Right cardiac atrium (tissue), 5 donors: ENCODE data around the gene COL4A3. TPM values are rescaled to one million over a fixed set of nuclear protein-coding genes. Genes with fewer than 3 reads are reported as not detected.

Experiments used
- ATAC-seq, 2 donors: fragments of 200-7000 bp; cut with Tn5 transposase; one replicate each; pipeline versions ENCODE4 v1.8.0 to v1.9.1; 2020; ENCODE audit warnings: moderate library complexity in 2 of 2, mild to moderate bottlenecking in 1 of 2
- DNase-seq, 3 donors: peaks; one replicate each; pipeline ENCODE4 v3.0.0-alpha.2; 2020
- H3K27ac ChIP-seq: one replicate; pipeline ENCODE4 v1.5.1; 2013; ENCODE audit warnings: mild to moderate bottlenecking, low read length, control low read depth, moderate library complexity
- H3K27me3 ChIP-seq: one replicate; pipeline ENCODE4 v1.6.1; 2013; ENCODE audit not compliant: control insufficient read depth, insufficient read depth
- H3K4me1 ChIP-seq: one replicate; pipeline ENCODE4 v1.6.1; 2013; ENCODE audit warnings: low read length; ENCODE audit not compliant: control insufficient read depth, insufficient read depth
- H3K4me3 ChIP-seq: one replicate; pipeline ENCODE4 v1.5.1; 2013; ENCODE audit warnings: low read length, control low read depth
- H3K9me3 ChIP-seq: one replicate; pipeline ENCODE4 v1.6.1; 2013; ENCODE audit warnings: low read length; ENCODE audit not compliant: control insufficient read depth
- WGBS: extraction: QIAGEN DNeasy Blood & Tissue Kit; methylation state at CpG from one replicate; pipeline ENCODE4 v1.1.7; 2013; 5-methylcytosine and 5-hydroxymethylcytosine counted together
- intact Hi-C, 4 donors: fragments of 100-400 bp; cut with DNase I; formaldehyde crosslinking; loops; one replicate each; pipeline versions ENCODE4 v1.11.0 to v1.14.0; 2022 to 2023
- polyA plus RNA-seq: library from polyadenylated mRNA; stranded (reverse); fragments of 200-250 nt; gene quantifications from one replicate; pipeline ENCODE4 v1.2.3, GENCODE V29; 2013
- total RNA-seq, 4 donors: library from RNA; stranded (reverse); fragmentation: NEBNext Ultra II Directional; extraction: Animal tissue kit (Norgen Biotek cat#: 25700); gene quantifications; one replicate each; pipeline ENCODE4 v1.2.1, GENCODE V29; 2021
- donor health status: healthy with polysubstance abuse.
- donor health status: DM: no; HTN: yes; CAD: no.
- donor health status: DM: no; HTN: no; CAD: no.
- donor health status: DM: no; HTN: yes; CAD: no; lungs with severe emphysema.
- donor health status: DM: yes; HTN: yes; CAD: no.

Gene COL4A3
- total and polyA plus RNA-seq, 5 donors: 4.7 to 11.0 (median 6.6) TPM

GRCh38 chr2:227134591-227134990, 29.8 kb upstream of the COL4A3 start:
- DNase-seq (no peak), ATAC-seq (no peak)
- Histone ChIP-seq H3K27me3 (no peaks in the 10 kb centered on the region), H3K27ac (no peak overlapping the region), H3K9me3 (no peaks in the 10 kb centered on the region), H3K4me3 (no peak overlapping the region), H3K4me1 (peaks cover 2% of the 10 kb centered on the region)
- intact Hi-C loops: no loop called here
- WGBS: 63% methylated on average over 5 of the region's 5 CpGs

- intact Hi-C loops: no loop called here
- no peak for DNase-seq
- H3K4me1 ChIP-seq: no peaks in the 10 kb centered on the region
These were observed 23.1 kb upstream of the COL4A3 start for GRCh38 chr2:227141301-227141700.

GRCh38 chr2:227143895-227144294, 20.5 kb upstream of the COL4A3 start:
- Histone ChIP-seq H3K27me3 (no peaks in the 10 kb centered on the region), H3K4me3 (no peak overlapping the region), H3K4me1 (no peaks in the 10 kb centered on the region), H3K27ac (no peak overlapping the region), H3K9me3 (no peaks in the 10 kb centered on the region)
- DNase-seq: no peak
- intact Hi-C loops: no loop called here
- no peak for ATAC-seq
- WGBS: 39% methylated on average over 1 of the region's 1 CpG

More at GRCh38 chr2:227141301-227141700, 23.1 kb upstream of the COL4A3 start:
- H3K4me3 ChIP-seq: no peak overlapping the region
- no peak overlapping the region for H3K27ac ChIP-seq
- H3K9me3 ChIP-seq: no peaks in the 10 kb centered on the region
- no peak for ATAC-seq
- H3K27me3 ChIP-seq: no peaks in the 10 kb centered on the region
- WGBS: 90% methylated on average over 4 of the region's 4 CpGs

GRCh38 chr2:227146456-227146855, 18.0 kb upstream of the COL4A3 start:
- WGBS: 66% methylated on average over 6 of the region's 6 CpGs
- Histone ChIP-seq H3K4me3 (no peak overlapping the region), H3K27me3 (no peaks in the 10 kb centered on the region), H3K27ac (no peak overlapping the region), H3K4me1 (no peaks in the 10 kb centered on the region), H3K9me3 (no peaks in the 10 kb centered on the region)
- DNase-seq: no peak
- intact Hi-C loops: no loop called here
- no peak for ATAC-seq

GRCh38 chr2:227147023-227147422, 17.4 kb upstream of the COL4A3 start:
- intact Hi-C loops: no loop called here
- no peak for DNase-seq
- Histone ChIP-seq H3K4me3 (no peak overlapping the region), H3K27ac (no peak overlapping the region), H3K27me3 (no peaks in the 10 kb centered on the region), H3K9me3 (no peaks in the 10 kb centered on the region), H3K4me1 (no peaks in the 10 kb centered on the region)
- WGBS: 80% methylated on average over 3 of the region's 3 CpGs
- ATAC-seq: no peak

- Histone ChIP-seq H3K27me3 (no peaks in the 10 kb centered on the region), H3K4me1 (peaks cover 3% of the 10 kb centered on the region), H3K9me3 (no peaks in the 10 kb centered on the region), H3K4me3 (no peak overlapping the region), H3K27ac (no peak overlapping the region)
- intact Hi-C loops: no loop called here
- 76% methylated on average over 2 of the region's 2 CpGs for WGBS
- no peak for ATAC-seq
- no peak for DNase-seq
These were observed 16.3 kb upstream of the COL4A3 start for GRCh38 chr2:227148106-227148505.

GRCh38 chr2:227150222-227150936, 14.0 kb upstream of the COL4A3 start:
- intact Hi-C loops: no loop called here
- Histone ChIP-seq H3K27me3 (no peaks in the 10 kb centered on the region), H3K4me3 (no peak overlapping the region), H3K27ac (no peak overlapping the region), H3K9me3 (no peaks in the 10 kb centered on the region), H3K4me1 (peaks cover 3% of the 10 kb centered on the region)
- 80% methylated on average over 2 of the region's 2 CpGs for WGBS
- ATAC-seq: no peak
- DNase-seq: no peak

- WGBS: 97% methylated on average over 2 of the region's 2 CpGs
- no peak overlapping the region for H3K27ac ChIP-seq
- no peak for ATAC-seq
These were observed 12.2 kb upstream of the COL4A3 start for GRCh38 chr2:227152093-227152766.

GRCh38 chr2:227153307-227153706, 11.1 kb upstream of the COL4A3 start:
- Histone ChIP-seq H3K9me3 (no peaks in the 10 kb centered on the region), H3K27ac (no peak overlapping the region), H3K4me1 (peaks cover 5% of the 10 kb centered on the region), H3K27me3 (no peaks in the 10 kb centered on the region), H3K4me3 (no peak overlapping the region)
- 47% methylated on average over 4 of the region's 4 CpGs for WGBS
- DNase-seq: no peak
- peak; percentile 48 to 59 for ATAC-seq
- intact Hi-C loops: no loop called here

More at GRCh38 chr2:227152093-227152766, 12.2 kb upstream of the COL4A3 start:
- Histone ChIP-seq H3K9me3 (no peaks in the 10 kb centered on the region), H3K4me1 (peaks cover 5% of the 10 kb centered on the region), H3K27me3 (no peaks in the 10 kb centered on the region), H3K4me3 (no peak overlapping the region)
- no peak for DNase-seq
- intact Hi-C loops: no loop called here

- 52% methylated on average over 4 of the region's 4 CpGs for WGBS
- peak; percentile 72 to 89 (median 76) for DNase-seq
- Histone ChIP-seq H3K4me1 (peaks cover 5% of the 10 kb centered on the region), H3K27ac (peak overlapping the region; percentile 3), H3K27me3 (no peaks in the 10 kb centered on the region), H3K4me3 (no peak overlapping the region), H3K9me3 (no peaks in the 10 kb centered on the region)
- intact Hi-C loops: no loop called here
- ATAC-seq: peak; percentile 90 to 91
These were observed 10.5 kb upstream of the COL4A3 start for GRCh38 chr2:227153758-227154486.
